ENCODE data around the gene PDE6H. TPM values are rescaled to one million over a fixed set of nuclear protein-coding genes. Genes with fewer than 3 reads are reported as not detected.

The PDE6H gene
- total and polyA plus RNA-seq, 2 donors from 2014 or later: not detected

GRCh38 chr12:14999021-14999694 lies 26.3 kb downstream of the PDE6H start:
- no peaks in the 10 kb centered on the region for H3K36me3 ChIP-seq (ENCODE audit: control insufficient read depth in 2 of 3, insufficient read depth in 3 of 3, low read length in 3 of 3)
- peaks cover 0 to 1% (median 0%) of the 10 kb centered on the region in 3 donors for H3K9me3 ChIP-seq (ENCODE audit: control insufficient read depth in 2 of 3, insufficient read depth in 1 of 3, low read length in 3 of 3)
- FAIRE-seq: no peak
- H3K4me3 ChIP-seq (ENCODE audit: low read length in 3 of 3): no peak overlapping the region
- H3K27me3 ChIP-seq (ENCODE audit: control insufficient read depth, insufficient read depth, low read length): no peaks in the 10 kb centered on the region
- peak in 2 of 5 donors; percentile 63 to 91 for DNase-seq
- H3K4me1 ChIP-seq (ENCODE audit: control insufficient read depth in 2 of 3, insufficient read depth in 2 of 3, low read depth in 1 of 3, low read length in 3 of 3): peaks cover 0 to 8% (median 0%) of the 10 kb centered on the region in 3 donors
- peak overlapping the region in 1 of 2 donors; percentile 40 for H3K27ac ChIP-seq (ENCODE audit: low read depth in 2 of 2, low read length in 2 of 2)
- intact Hi-C loops (cut with DNase I): loop anchor here (5.0 kb wide), 1 partner anchor 157 kb away; the partner anchor contains the start of gene ART4
- no peak for TF ChIP-seq CTCF (IDR thresholded peaks at IDR 0.05; ENCODE audit: borderline replicate concordance, extremely low read depth, insufficient read depth)
- no peak overlapping the region for H3K9ac ChIP-seq (ENCODE audit: low read length in 3 of 3)

- intact Hi-C loops (cut with DNase I): loop anchor here (5.0 kb wide), 1 partner anchor 158 kb away; the partner anchor contains the start of gene ART4
- H3K4me1 ChIP-seq (ENCODE audit: control insufficient read depth in 2 of 3, insufficient read depth in 2 of 3, low read depth in 1 of 3, low read length in 3 of 3): peaks cover 0 to 8% (median 0%) of the 10 kb centered on the region in 3 donors
- H3K36me3 ChIP-seq (ENCODE audit: control insufficient read depth in 2 of 3, insufficient read depth in 3 of 3, low read length in 3 of 3): no peaks in the 10 kb centered on the region
- peak overlapping the region in 1 of 2 donors; percentile 48 for H3K27ac ChIP-seq (ENCODE audit: low read depth in 2 of 2, low read length in 2 of 2)
- H3K9ac ChIP-seq (ENCODE audit: low read length in 3 of 3): no peak overlapping the region
- H3K4me3 ChIP-seq (ENCODE audit: low read length in 3 of 3): no peak overlapping the region
- peaks cover 0 to 1% (median 0%) of the 10 kb centered on the region in 3 donors for H3K9me3 ChIP-seq (ENCODE audit: control insufficient read depth in 2 of 3, insufficient read depth in 1 of 3, low read length in 3 of 3)
- TF ChIP-seq CTCF (IDR thresholded peaks at IDR 0.05; ENCODE audit: borderline replicate concordance, extremely low read depth, insufficient read depth): no peak
- no peaks in the 10 kb centered on the region for H3K27me3 ChIP-seq (ENCODE audit: control insufficient read depth, insufficient read depth, low read length)
- DNase-seq (no peak), FAIRE-seq (no peak)
These were observed 27.0 kb downstream of the PDE6H start for GRCh38 chr12:14999695-15000365.

GRCh38 chr12:15000575-15000974 lies 27.7 kb downstream of the PDE6H start:
- intact Hi-C loops (cut with DNase I): no loop called here

More at GRCh38 chr12:15000575-15000974, 27.7 kb downstream of the PDE6H start:
- Histone ChIP-seq H3K27ac (ENCODE audit: low read depth in 2 of 2, low read length in 2 of 2) (no peak overlapping the region), H3K27me3 (ENCODE audit: control insufficient read depth, insufficient read depth, low read length) (no peaks in the 10 kb centered on the region), H3K36me3 (ENCODE audit: control insufficient read depth in 2 of 3, insufficient read depth in 3 of 3, low read length in 3 of 3) (no peaks in the 10 kb centered on the region), H3K4me1 (ENCODE audit: control insufficient read depth in 2 of 3, insufficient read depth in 2 of 3, low read depth in 1 of 3, low read length in 3 of 3) (peaks cover 0 to 5% (median 0%) of the 10 kb centered on the region in 3 donors), H3K9me3 (ENCODE audit: control insufficient read depth in 2 of 3, insufficient read depth in 1 of 3, low read length in 3 of 3) (peaks cover 0 to 1% (median 0%) of the 10 kb centered on the region in 3 donors), H3K4me3 (ENCODE audit: low read length in 3 of 3) (no peak overlapping the region), H3K9ac (ENCODE audit: low read length in 3 of 3) (no peak overlapping the region)
- no peak for TF ChIP-seq CTCF (IDR thresholded peaks at IDR 0.05; ENCODE audit: borderline replicate concordance, extremely low read depth, insufficient read depth)
- DNase-seq: no peak
- FAIRE-seq: no peak

Measured in kidney (tissue), 14 donors.